Cardiac fibroblast (primary cell): ENCODE measurements around the gene RAD51D.
"Not testable (repeated sequence)": the region's sequence is repeated elsewhere in the genome, so short reads cannot be mapped to it uniquely, and the experiment has no call there.

Source experiments
- DNase-seq, 2 donors: peaks; one replicate each; pipeline versions ENCODE4 v3.0.0 to v3.0.0-alpha.2; 2010; ENCODE audit warnings: low read depth in 2 of 2
- H3K4me3 ChIP-seq, 2 donors: replicated peaks in 1 of 2; 1 replicate in 1 of 2; 2 replicates in 1 of 2; pipeline ENCODE4 v1.5.1; 2011; ENCODE audit warnings: low read depth in 2 of 2, low read length in 2 of 2, mild to moderate bottlenecking in 2 of 2, moderate library complexity in 1 of 2
- CTCF ChIP-seq: IDR thresholded peaks from one replicate; pipeline ENCODE4 v1.5.1; 2011; ENCODE audit warnings: low read depth, mild to moderate bottlenecking, low read length, inconsistent platforms

The RAD51D gene

GRCh38 chr17:35152421-35153140, 32.9 kb upstream of the RAD51D start:
- H3K4me3 ChIP-seq, result no peak overlapping the region
- DNase-seq, result no peak
- TF ChIP-seq CTCF, result no peak

- not testable (repeated sequence) for H3K4me3 ChIP-seq, DNase-seq
These were observed 31.4 kb upstream of the RAD51D start for GRCh38 chr17:35151080-35151479.

- DNase-seq, result no peak
- no peak for TF ChIP-seq CTCF
- H3K4me3 ChIP-seq, result no peak overlapping the region
These were observed 30.3 kb upstream of the RAD51D start for GRCh38 chr17:35149941-35150340.

- no peak for DNase-seq
- no peak for TF ChIP-seq CTCF
- H3K4me3 ChIP-seq, result no peak overlapping the region
These were observed 28.5 kb upstream of the RAD51D start for GRCh38 chr17:35148144-35148543.

GRCh38 chr17:35147375-35147905, 27.8 kb upstream of the RAD51D start, which contains the start of gene UNC45B:
Gene UNC45B (plus strand): TSS chr17:35147817. CDS start chr17:35148264, 447 bp downstream.
- DNase-seq, result no peak
- no peak for TF ChIP-seq CTCF
- H3K4me3 ChIP-seq, result no peak within 1 kb of the TSS

GRCh38 chr17:35146214-35146833, 26.7 kb upstream of the RAD51D start:
- no peak for TF ChIP-seq CTCF
- H3K4me3 ChIP-seq, result no peak overlapping the region
- no peak for DNase-seq

- no peak overlapping the region for H3K4me3 ChIP-seq
- DNase-seq, result no peak
- no peak for TF ChIP-seq CTCF
These were observed 25.2 kb upstream of the RAD51D start for GRCh38 chr17:35144840-35145239.
